K562 (cell line): ENCODE results near the gene NR4A2. TPM values are rescaled to one million over a fixed set of nuclear protein-coding genes. Genes with fewer than 3 reads are reported as not detected.

Source experiments
- AFF4 ChIP-seq: sonication (generic); formaldehyde crosslinking; IDR thresholded peaks from 2 replicates; pipeline ENCODE4 v1.8.0; 2023; ENCODE audit warnings: mild to moderate bottlenecking, missing genetic modification reagents
- COPS2 ChIP-seq: fragments of 450-650 bp; conservative IDR thresholded peaks from 2 replicates; pipeline ENCODE4 v1.6.1; 2016; ENCODE audit warnings: mild to moderate bottlenecking, moderate library complexity
- EP400 ChIP-seq: fragments of 450-650 bp; IDR thresholded peaks from 2 replicates; pipeline ENCODE4 v1.6.1; 2017; ENCODE audit warnings: antibody characterized with exemption, mild to moderate bottlenecking, moderate library complexity
- ILK ChIP-seq: fragments of 450-650 bp; IDR thresholded peaks from 2 replicates; pipeline ENCODE4 v1.6.1; 2016; ENCODE audit warnings: missing genetic modification characterization, low read depth, mild to moderate bottlenecking, missing compliant biosample characterization, moderate library complexity, borderline replicate concordance
- MAX ChIP-seq: sonication (generic); formaldehyde crosslinking; IDR thresholded peaks from 2 replicates; pipeline ENCODE4 v1.9.0; 2022; ENCODE audit warnings: mild to moderate bottlenecking, missing genetic modification reagents
- NR3C1 ChIP-seq: sonication (generic); formaldehyde crosslinking; IDR thresholded peaks from 2 replicates; pipeline ENCODE4 v1.8.1; 2022; ENCODE audit warnings: missing genetic modification reagents
- RBM39 ChIP-seq: fragments of 200-400 bp; formaldehyde crosslinking; optimal IDR thresholded peaks from 2 replicates; pipeline ENCODE3; 2018; ENCODE audit warnings: low read depth, low read length
- RERE ChIP-seq: sonication (generic); formaldehyde crosslinking; IDR thresholded peaks from 2 replicates; pipeline ENCODE4 v1.8.0; 2023; ENCODE audit warnings: missing genetic modification reagents, mild to moderate bottlenecking, borderline replicate concordance
- SAFB ChIP-seq: fragments of 200-400 bp; formaldehyde crosslinking; IDR thresholded peaks from 2 replicates; pipeline ENCODE4 v1.6.1; 2017; ENCODE audit warnings: low read depth, low read length, borderline replicate concordance
- THAP12 ChIP-seq: fragments of 250-450 bp; sonication (Bioruptor Pico); IDR thresholded peaks from 2 replicates; pipeline ENCODE4 v1.9.0; 2021; ENCODE audit warnings: mild to moderate bottlenecking, inconsistent platforms
- ZBTB2 ChIP-seq: fragments of 450-650 bp; IDR thresholded peaks from 2 replicates; pipeline ENCODE4 v1.6.1; 2016; ENCODE audit warnings: antibody characterized with exemption
- ZNF224 ChIP-seq: sonication (generic); formaldehyde crosslinking; IDR thresholded peaks from 2 replicates; pipeline ENCODE4 v1.8.0; 2022; ENCODE audit warnings: mild to moderate bottlenecking, missing genetic modification reagents
- ZNF695 ChIP-seq: fragments of 450-650 bp; formaldehyde crosslinking; IDR thresholded peaks from 2 replicates; pipeline ENCODE4 v1.4.0; 2020; ENCODE audit warnings: mild to moderate bottlenecking, moderate library complexity
- polyA plus RNA-seq, 8 experiments: library from polyadenylated mRNA; depleted of rRNA in 4 of 8; stranded (reverse) in 5 of 8; unstranded in 3 of 8; fragments of >200 nt; fragmentation: Nextera tagmentation in 2 of 8; fragmentation: Illumina TruSeq in 1 of 8; extraction: Ambion mirVana in 2 of 8; extraction: Trizol in 1 of 8; gene quantifications; 2 replicates each; pipeline versions ENCODE4 v1.2.1 to v1.2.3, GENCODE V29; 2011 to 2014; ENCODE audit warnings: inconsistent platforms in 1 of 8, missing spikeins in 1 of 8
- total RNA-seq, 7 experiments: library from RNA; depleted of rRNA in 6 of 7; stranded (reverse); fragments of >200 nt in 6 of 7; fragmentation: Illumina TruSeq in 2 of 7; extraction: Trizol in 2 of 7; gene quantifications; 2 replicates each; pipeline versions ENCODE4 v1.2.1 to v1.2.3, GENCODE V29; 2011 to 2021; ENCODE audit warnings: low replicate concordance in 1 of 7

Gene NR4A2
- total and polyA plus RNA-seq, 9 of the 15 experiments (the other 6 are each of a cell fraction or from before 2014, with no cell fraction given), result 0.94 to 5.1 (median 1.3) TPM

- TF ChIP-seq SAFB (no peak), NR3C1 (CRISPR knock-in tag) (peak; percentile 90; the same call in 1 of the 2 replicates), COPS2 (no peak), RERE (no peak), EP400 (peak; percentile 73), ZNF695 (no peak), MAX (CRISPR knock-in tag) (peak; percentile 97), ZBTB2 (no peak), AFF4 (CRISPR knock-in tag) (no peak), THAP12 (CRISPR knock-in tag) (0 out of 2 replicates have a peak, but pooled peaks have one; percentile 21), ZNF224 (CRISPR knock-in tag) (peak; percentile 84), ILK (no peak), RBM39 (no peak)
Measured at GRCh38 chr2:156319811-156320485, 12.6 kb downstream of the NR4A2 start (continued).
